Cardiac muscle cell (in vitro differentiated cells and primary cell): ENCODE data around the gene MMP24. TPM values are rescaled to one million over a fixed set of nuclear protein-coding genes. Genes with fewer than 3 reads are reported as not detected.
"Not testable (repeated sequence)": the region's sequence is repeated elsewhere in the genome, so short reads cannot be mapped to it uniquely, and the experiment has no call there.

Experiments
- DNase-seq, 2 donors: peaks; one replicate each; pipeline versions ENCODE4 v3.0.0 to v3.0.0-alpha.2; 2010 to 2017; ENCODE audit warnings: low read depth in 1 of 2, low spot score in 1 of 2
- H3K27ac ChIP-seq: fragments of 200-600 bp; sonication (generic); 2 replicates; pipeline ENCODE4 v1.5.1; 2016
- H3K27me3 ChIP-seq: fragments of 200-600 bp; sonication (generic); 2 replicates; pipeline ENCODE4 v1.6.0; 2016; ENCODE audit warnings: control low read depth
- H3K36me3 ChIP-seq: fragments of 200-600 bp; sonication (generic); 2 replicates; pipeline ENCODE4 v1.5.1; 2016; ENCODE audit warnings: control low read depth
- H3K4me1 ChIP-seq: fragments of 200-600 bp; sonication (generic); 2 replicates; pipeline ENCODE4 v1.8.1; 2017; ENCODE audit warnings: low read depth, mild to moderate bottlenecking, mixed run types
- H3K4me3 ChIP-seq: fragments of 200-600 bp; sonication (generic); 2 replicates; pipeline ENCODE4 v1.5.1; 2016; ENCODE audit warnings: mild to moderate bottlenecking
- H3K9me3 ChIP-seq: fragments of 200-600 bp; sonication (generic); 2 replicates; pipeline ENCODE4 v1.5.1; 2017; ENCODE audit warnings: low read depth, mild to moderate bottlenecking, control low read depth
- polyA plus RNA-seq: library from polyadenylated mRNA; unstranded; fragments of >200 nt; fragmentation: Nextera tagmentation; extraction: Ambion mirVana; gene quantifications from 2 replicates; pipeline ENCODE4 v1.2.1, GENCODE V29; 2016
- total RNA-seq: library from RNA; depleted of rRNA; stranded (reverse); fragments of >200 nt; gene quantifications from 2 replicates; pipeline ENCODE4 v1.2.3, GENCODE V29; 2016
- TF ChIP-seq, protein P1 (sequence below): IDR thresholded peaks from 2 replicates; pipeline ENCODE4 v1.5.1; 2012; ENCODE audit warnings: low read depth, mild to moderate bottlenecking, low read length

MMP24 gene
- total and polyA plus RNA-seq, 2 experiments from 2014 or later: 5.9 to 8.9 TPM

GRCh38 chr20:35311822-35312221 lies 85.3 kb downstream of the MMP24 start:
- no peaks in the 10 kb centered on the region for H3K9me3 ChIP-seq
- peaks cover 4% of the 10 kb centered on the region for H3K36me3 ChIP-seq
- H3K4me1 ChIP-seq: no peaks in the 10 kb centered on the region
- no peak overlapping the region for H3K4me3 ChIP-seq
- no peak for DNase-seq
- no peaks in the 10 kb centered on the region for H3K27me3 ChIP-seq
- TF ChIP-seq, protein P1, sequence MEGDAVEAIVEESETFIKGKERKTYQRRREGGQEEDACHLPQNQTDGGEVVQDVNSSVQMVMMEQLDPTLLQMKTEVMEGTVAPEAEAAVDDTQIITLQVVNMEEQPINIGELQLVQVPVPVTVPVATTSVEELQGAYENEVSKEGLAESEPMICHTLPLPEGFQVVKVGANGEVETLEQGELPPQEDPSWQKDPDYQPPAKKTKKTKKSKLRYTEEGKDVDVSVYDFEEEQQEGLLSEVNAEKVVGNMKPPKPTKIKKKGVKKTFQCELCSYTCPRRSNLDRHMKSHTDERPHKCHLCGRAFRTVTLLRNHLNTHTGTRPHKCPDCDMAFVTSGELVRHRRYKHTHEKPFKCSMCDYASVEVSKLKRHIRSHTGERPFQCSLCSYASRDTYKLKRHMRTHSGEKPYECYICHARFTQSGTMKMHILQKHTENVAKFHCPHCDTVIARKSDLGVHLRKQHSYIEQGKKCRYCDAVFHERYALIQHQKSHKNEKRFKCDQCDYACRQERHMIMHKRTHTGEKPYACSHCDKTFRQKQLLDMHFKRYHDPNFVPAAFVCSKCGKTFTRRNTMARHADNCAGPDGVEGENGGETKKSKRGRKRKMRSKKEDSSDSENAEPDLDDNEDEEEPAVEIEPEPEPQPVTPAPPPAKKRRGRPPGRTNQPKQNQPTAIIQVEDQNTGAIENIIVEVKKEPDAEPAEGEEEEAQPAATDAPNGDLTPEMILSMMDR: no peak
- H3K27ac ChIP-seq: no peak overlapping the region

DNA sequence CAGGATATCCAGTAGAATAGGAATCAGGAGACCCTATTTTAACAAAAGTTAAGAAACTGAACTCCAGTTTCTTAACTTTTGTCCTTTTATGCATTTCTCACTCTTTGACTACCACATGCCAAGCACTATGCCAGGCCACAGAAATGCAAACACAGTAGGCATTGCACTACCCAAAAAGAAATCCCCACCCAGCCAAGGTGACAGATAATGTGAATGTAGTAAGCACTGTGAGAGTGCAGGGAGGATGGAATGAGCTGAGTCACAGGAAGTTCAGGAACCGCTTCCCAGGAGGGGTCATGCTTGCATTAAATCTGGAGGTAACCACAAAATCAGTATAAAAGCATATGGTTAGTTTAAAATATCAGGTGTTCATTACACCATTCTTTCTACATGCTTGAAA lies 85.8 kb downstream of the MMP24 start:
- Histone ChIP-seq H3K4me3 (no peak overlapping the region), H3K27ac (no peak overlapping the region), H3K4me1 (no peaks in the 10 kb centered on the region), H3K27me3 (no peaks in the 10 kb centered on the region), H3K9me3 (no peaks in the 10 kb centered on the region), H3K36me3 (peaks cover 4% of the 10 kb centered on the region)
- peak in 1 of 2 donors; percentile 78 for DNase-seq
- TF ChIP-seq, protein P1: no peak

- Histone ChIP-seq H3K9me3 (no peaks in the 10 kb centered on the region), H3K36me3 (peaks cover 4% of the 10 kb centered on the region), H3K27me3 (no peaks in the 10 kb centered on the region), H3K4me1 (no peaks in the 10 kb centered on the region), H3K27ac (no peak overlapping the region), H3K4me3 (no peak overlapping the region)
- no peak for DNase-seq
- TF ChIP-seq, protein P1: no peak
Observed at GRCh38 chr20:35314816-35315631, 88.5 kb downstream of the MMP24 start.

DNA sequence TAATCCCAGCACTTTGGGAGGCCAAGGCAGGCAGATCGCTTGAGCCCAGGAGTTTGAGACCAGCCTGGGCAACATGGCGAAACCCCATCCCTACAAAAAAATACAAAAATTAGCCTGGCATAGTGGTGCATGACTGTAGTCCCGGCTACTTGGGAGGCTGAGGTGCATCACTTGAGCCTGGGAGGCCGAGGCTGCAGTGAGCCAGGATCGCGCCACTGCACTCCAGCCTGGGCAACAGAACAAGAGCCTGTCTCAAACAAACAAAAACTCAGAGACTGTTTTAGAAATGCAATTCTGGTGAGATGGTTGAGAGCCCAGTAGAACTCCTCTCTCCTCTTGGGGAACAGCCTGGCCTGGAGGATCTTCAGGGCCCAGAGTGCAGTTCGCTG lies 89.1 kb downstream of the MMP24 start:
- not testable (repeated sequence) for DNase-seq, H3K9me3 ChIP-seq

GRCh38 chr20:35316086-35316485 lies 89.6 kb downstream of the MMP24 start:
- Histone ChIP-seq H3K36me3 (peaks cover 4% of the 10 kb centered on the region), H3K9me3 (no peaks in the 10 kb centered on the region), H3K4me3 (no peak overlapping the region), H3K27ac (no peak overlapping the region), H3K4me1 (no peaks in the 10 kb centered on the region), H3K27me3 (no peaks in the 10 kb centered on the region)
- TF ChIP-seq, protein P1: no peak
- DNase-seq: no peak

More for the DNA sequence above, 89.1 kb downstream of the MMP24 start:
- not testable (repeated sequence) for H3K27me3 ChIP-seq, H3K4me1 ChIP-seq, H3K36me3 ChIP-seq, H3K4me3 ChIP-seq, H3K27ac ChIP-seq

- no peak overlapping the region for H3K27ac ChIP-seq
- H3K9me3 ChIP-seq: no peaks in the 10 kb centered on the region
- no peak for DNase-seq
- no peaks in the 10 kb centered on the region for H3K4me1 ChIP-seq
- H3K27me3 ChIP-seq: no peaks in the 10 kb centered on the region
- peaks cover 2% of the 10 kb centered on the region for H3K36me3 ChIP-seq
- TF ChIP-seq, protein P1: no peak
- H3K4me3 ChIP-seq: no peak overlapping the region
Observed at GRCh38 chr20:35317416-35318210, 91.1 kb downstream of the MMP24 start.
